GM06990 (cell line): ENCODE data around the gene PCCA.
"Not testable (repeated sequence)": the region's sequence is repeated elsewhere in the genome, so short reads cannot be mapped to it uniquely, and the experiment has no call there.

Experiments used
- DNase-seq: peaks from one replicate; pipeline ENCODE4 v3.0.0-alpha.2; 2011; ENCODE audit not compliant: insufficient read length; ENCODE audit errors: extremely low read depth
- H3K27me3 ChIP-seq: replicated peaks from 2 replicates; pipeline ENCODE4 v1.6.0; 2011; ENCODE audit warnings: low read length; ENCODE audit not compliant: control insufficient read depth, insufficient read depth
- H3K36me3 ChIP-seq: 2 replicates; pipeline ENCODE4 v1.5.1; 2011; ENCODE audit warnings: low read length; ENCODE audit not compliant: control insufficient read depth, insufficient read depth
- H3K4me3 ChIP-seq: replicated peaks from 2 replicates; pipeline ENCODE4 v1.5.1; 2011; ENCODE audit warnings: low read depth, mild to moderate bottlenecking, control low read depth, low read length
- CTCF ChIP-seq: IDR thresholded peaks from 2 replicates; pipeline ENCODE4 v1.5.1; 2011; ENCODE audit warnings: low read length, control low read depth, mild to moderate bottlenecking, inconsistent platforms; ENCODE audit not compliant: insufficient read depth, poor library complexity, severe bottlenecking

PCCA gene

DNA sequence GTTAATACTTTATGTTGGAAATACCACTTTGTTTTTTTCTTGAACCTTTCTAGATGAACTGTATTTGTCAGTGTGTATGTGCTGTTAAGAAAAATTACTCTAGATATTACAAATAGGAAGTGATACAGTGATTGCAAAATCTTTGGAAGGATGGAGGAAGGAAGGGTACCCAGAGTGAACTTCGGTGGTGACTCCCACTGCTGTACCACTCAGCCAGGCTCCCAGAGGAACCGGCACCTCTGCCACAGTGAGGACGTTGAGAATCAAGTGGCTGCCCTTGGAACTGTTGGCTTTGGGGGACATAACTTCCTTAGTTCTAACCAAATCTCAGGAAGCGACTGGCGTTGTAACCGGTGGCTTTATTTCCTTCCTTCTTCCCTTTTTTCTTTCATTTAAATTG lies 184.7 kb downstream of the PCCA start:
- Histone ChIP-seq H3K27me3 (no peaks in the 10 kb centered on the region), H3K4me3 (no peak overlapping the region), H3K36me3 (peaks cover 1% of the 10 kb centered on the region; the same call in 1 of the 2 replicates)
- TF ChIP-seq CTCF = no peak
- no peak for DNase-seq

DNA sequence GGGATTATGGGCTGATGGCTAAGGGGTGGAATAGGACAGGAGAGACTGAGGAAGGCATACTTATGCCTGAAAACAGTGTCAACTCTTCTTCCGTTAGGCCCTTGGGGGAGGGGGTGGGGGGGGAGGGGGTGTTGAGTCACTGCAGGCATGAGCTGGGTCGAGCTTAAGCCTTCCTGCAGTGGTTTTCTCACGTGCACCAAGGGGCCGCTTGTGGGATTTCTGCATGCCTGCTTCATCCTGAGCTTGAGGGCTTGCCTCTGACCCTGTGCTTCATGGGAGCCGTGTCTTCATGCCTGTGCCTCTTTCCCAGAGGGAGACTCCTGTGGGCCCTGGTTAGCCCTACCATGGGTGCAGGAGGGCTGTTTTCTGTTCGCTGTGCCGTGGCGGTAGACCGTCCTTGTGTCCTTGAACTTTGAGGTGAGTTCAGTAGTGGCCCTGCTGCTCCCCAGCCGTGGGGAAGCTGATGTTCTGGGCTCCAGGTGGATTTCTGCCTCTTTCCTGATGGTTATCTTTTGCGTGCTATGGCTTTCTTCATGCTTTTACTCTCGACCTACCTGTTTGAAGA lies 186.1 kb downstream of the PCCA start:
- no peak for DNase-seq
- H3K27me3 ChIP-seq = no peaks in the 10 kb centered on the region
- H3K36me3 ChIP-seq = no peaks in the 10 kb centered on the region; the same call in 1 of the 2 replicates
- no peak for TF ChIP-seq CTCF
- no peak overlapping the region for H3K4me3 ChIP-seq

DNA sequence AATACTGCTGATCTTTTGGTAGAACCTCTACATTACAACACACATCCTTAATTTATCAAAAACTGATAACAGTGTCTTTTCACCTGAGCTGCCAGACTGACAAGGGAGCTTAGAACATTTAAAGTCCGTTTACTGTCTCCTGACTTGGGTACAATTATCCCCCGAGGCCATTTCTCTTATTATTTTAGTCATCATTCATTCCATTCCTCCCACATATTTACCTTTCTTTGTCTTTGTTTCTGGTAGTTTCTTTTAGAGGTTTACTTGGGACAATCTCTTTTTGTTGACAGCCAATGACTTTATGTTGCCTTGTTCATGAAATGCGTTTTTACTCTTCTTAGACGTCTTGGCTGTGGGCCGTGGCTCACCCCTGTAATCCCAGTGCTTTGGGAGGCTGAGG lies 186.9 kb downstream of the PCCA start:
- no peak overlapping the region for H3K4me3 ChIP-seq
- H3K27me3 ChIP-seq = no peaks in the 10 kb centered on the region
- no peak for TF ChIP-seq CTCF
- no peaks in the 10 kb centered on the region; the same call in 1 of the 2 replicates for H3K36me3 ChIP-seq
- DNase-seq = no peak

DNA sequence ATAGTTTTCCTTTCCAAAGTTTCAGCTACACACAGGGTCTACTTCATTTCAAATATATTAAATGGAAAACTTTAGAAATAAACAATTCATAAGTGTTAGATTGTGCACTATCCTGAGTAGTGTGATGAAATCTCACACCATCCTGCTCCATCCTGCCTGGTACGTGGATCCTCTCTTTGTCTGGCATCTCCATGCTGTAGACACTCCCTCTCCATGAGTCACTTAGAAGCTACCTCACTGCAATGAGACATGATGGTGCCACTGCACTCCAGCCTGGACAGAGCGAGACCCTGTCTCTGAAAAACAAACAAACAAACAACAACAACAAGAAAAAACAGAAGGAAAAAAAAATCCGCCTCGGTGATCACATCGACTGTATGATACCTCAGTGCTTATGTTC lies 191.8 kb downstream of the PCCA start:
- Histone ChIP-seq H3K4me3 (no peak overlapping the region), H3K36me3 (no peaks in the 10 kb centered on the region; the same call in 1 of the 2 replicates), H3K27me3 (no peaks in the 10 kb centered on the region)
- no peak for TF ChIP-seq CTCF
- no peak for DNase-seq

DNA sequence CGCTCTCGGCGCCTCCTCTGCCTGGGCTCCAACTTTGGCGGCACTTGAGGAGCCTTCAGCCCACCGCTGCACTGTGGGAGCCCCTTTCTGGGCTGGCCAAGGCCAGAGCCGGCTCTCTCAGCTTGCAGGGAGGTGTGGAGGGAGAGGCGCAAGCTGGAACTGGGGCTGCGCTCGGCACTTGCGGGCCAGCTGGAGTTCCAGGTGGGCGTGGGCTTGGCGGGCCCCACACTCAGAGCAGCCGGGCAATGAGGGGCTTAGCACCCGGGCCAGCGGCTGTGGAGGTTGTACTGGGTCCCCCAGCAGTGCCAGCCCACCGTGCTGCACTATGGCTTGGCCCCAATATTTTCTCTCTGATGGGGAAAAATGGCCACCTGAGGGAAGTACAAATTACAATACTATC lies 193.4 kb downstream of the PCCA start:
- not testable (repeated sequence) for DNase-seq, H3K27me3 ChIP-seq

DNA sequence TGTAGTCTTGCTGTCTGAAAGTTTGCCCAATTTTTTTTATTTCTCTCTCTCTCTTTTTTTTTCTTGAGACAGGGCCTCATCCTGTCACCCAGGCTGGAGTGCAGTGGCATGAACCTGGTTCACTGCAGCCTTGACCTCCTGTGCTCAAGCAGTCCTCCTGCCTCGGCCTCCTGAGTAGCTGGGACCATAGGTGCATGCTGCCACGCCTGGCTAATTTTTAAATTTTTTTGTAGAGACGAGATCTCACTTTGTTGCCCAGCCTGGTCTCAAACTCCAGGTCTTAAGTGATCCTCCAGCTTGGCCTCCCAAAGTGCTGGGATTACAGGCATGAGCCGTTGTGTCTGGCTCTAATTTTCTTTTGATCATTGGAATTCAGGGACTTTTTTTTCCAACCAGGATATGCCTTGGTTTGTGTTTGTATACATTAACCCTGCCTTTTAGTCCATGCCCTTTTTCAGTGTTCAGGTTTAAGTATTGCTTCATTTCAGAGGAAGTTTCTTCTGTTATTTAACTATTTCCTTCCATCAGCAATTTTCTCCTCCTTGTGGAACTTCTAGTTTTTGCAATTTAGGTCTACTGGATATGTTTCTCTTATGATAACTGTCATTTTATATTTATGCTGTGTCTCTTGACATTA lies 201.4 kb downstream of the PCCA start:
- no peak for TF ChIP-seq CTCF
- no peaks in the 10 kb centered on the region for H3K36me3 ChIP-seq
- no peak for DNase-seq
- H3K27me3 ChIP-seq = no peaks in the 10 kb centered on the region
- H3K4me3 ChIP-seq = no peak overlapping the region

More for the DNA sequence above, 193.4 kb downstream of the PCCA start:
- not testable (repeated sequence) for H3K36me3 ChIP-seq, H3K4me3 ChIP-seq
